Glomerular visceral epithelial cell (primary cell): ENCODE measurements around the gene OPCML.

Source experiments
- DNase-seq: peaks from one replicate; pipeline ENCODE4 v3.0.0-alpha.2; 2016; ENCODE audit errors: extremely low spot score

Gene OPCML

DNA sequence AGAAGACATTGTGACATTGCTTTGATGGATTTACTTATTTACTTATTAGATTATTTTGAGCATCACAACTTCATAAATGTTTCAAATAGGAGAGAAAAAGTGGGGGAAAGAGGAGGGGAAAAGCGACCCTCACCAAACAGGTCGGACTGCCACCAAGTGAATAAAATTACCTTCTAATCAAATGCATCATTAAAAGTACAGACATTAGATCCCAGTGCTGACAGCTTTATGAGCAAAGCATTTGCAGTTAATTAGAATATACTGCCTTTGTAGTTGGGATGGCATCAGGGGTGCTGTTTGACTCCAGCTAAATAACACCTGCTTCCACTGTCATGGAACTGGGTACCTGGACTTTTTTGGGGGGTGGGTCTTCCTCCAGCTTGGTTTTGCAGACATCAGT, 299.6 kb downstream of the OPCML start:
- no peak for DNase-seq

GRCh38 chr11:133230431-133230830, 301.9 kb downstream of the OPCML start:
- DNase-seq, result no peak

DNA sequence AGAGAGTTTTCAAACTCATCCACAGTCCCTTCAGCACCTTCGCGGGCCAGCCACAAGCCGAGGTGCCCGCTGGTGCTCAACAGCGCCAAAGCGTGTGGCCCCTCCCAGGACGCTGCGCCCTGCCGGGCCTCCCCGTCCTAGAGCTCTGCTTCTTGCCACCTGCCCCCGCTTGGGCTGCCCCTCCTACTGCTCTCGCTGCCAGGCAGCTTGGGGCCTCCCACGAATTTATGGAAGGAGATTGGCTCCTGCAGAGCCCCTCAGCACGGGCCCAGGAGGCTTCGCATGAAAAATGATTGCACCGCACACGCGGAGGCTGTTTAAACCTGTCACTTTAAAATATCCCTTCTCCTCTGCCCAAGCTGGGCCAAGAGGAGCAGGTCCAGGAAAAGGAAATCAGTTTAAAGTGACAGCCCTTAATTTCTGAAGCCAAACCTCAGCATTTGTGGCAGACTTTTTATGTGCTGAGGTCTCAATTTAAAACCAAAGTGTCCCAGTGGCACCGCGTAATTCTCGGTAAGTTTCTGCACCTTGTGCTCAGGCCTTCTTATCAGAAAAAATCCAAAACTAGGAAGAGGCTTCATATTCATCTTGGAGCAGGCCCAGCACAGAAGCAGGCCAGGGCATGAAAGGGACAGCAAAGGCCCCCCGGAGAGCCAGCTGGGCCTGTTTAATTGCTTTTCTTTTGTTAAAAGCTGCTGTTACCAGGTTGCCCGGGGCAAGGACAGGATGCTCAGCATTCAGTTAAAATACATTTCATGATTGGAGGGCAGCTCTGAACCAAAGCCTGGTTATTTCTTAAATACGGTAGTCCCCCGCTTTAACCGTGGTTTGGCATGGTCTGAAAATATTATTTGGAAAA, 303.6 kb downstream of the OPCML start:
- no peak for DNase-seq

DNA sequence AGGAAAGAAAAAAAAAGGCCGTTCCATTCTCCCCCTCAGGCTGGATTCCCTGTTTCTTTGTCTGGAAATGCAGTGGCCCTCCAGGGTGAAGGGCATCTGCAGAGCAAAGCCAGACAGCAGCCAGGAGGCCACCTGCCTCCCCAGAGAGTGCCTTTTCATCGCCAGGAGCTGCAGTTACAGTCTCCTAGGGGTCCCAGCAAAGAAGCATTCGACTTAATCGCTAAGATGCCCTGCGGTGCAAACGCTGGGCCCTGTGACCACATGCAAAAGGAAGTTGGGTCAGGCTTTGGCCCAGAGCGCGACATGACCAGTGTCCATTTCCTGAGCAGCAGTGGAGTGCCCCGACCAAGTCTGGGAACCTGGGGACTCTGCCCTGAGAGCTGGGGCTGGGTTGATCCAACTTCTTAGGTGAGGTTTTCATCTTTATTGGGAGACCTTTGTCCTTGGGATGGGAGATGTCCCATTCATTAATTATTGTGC, 304.6 kb downstream of the OPCML start:
- DNase-seq, result no peak

- no peak for DNase-seq
Measured at GRCh38 chr11:133224271-133224670, 308.0 kb downstream of the OPCML start.

GRCh38 chr11:133222425-133223330, 309.6 kb downstream of the OPCML start:
- DNase-seq, result no peak

- DNase-seq, result no peak
Measured at GRCh38 chr11:133219543-133219942, 312.8 kb downstream of the OPCML start.

DNA sequence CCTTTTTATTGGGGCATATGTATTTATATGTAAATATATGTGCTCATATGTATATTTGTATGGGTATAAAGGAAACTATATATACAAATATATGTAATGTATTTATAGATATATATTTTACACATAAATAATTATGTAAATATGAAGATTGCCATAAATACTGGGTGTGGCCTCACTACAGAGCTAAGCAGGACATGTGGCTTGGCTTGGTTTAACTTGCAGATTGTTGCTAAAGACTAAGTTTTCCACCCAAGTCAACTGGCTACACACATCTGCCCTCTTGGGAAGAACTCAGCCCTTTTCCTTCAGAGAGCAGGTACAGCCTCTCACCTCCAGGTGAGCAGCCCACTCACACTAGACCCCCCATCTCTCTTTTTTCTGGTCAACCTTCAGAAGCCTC, 315.5 kb downstream of the OPCML start:
- DNase-seq, result no peak

GRCh38 chr11:133215596-133216230, 316.6 kb downstream of the OPCML start:
- no peak for DNase-seq

DNA sequence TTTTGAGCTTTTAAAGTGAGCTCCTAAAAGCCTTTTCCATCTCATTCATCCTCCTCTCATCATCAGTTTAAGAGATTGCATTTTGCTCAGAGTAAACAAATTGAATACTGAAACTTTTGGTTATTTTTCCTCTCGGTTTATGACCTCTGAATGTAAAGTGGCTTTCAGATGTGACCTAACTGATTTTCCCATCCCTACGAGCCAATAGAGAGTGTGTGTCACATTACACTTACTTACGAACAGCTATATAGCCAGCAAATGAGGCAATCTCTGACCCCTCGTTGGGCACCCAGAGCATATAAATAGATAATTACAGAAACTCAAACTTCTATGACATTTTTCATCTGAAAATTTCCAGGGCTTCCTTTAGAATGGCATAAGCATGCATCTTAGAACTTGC, 317.7 kb downstream of the OPCML start:
- DNase-seq, result no peak

GRCh38 chr11:133212201-133212600, 320.1 kb downstream of the OPCML start:
- DNase-seq, result no peak

DNA sequence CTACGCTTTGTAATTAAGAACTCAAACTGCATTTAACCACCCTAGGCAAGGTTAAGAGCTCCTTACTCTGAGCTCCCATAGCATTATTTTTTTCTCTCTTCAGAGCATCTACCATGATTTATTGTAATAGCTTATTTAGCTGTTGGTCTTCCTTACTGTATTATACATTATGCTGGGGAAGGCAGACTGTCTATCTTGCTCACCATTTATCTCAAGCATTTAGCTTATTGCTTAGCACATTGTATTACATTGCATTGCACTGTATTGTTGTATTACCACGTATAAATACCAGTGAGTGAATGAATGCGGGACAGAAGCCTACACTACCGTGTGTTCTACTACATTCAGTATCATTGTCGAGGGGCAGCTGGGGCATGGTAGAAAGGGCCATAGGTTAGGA, 324.3 kb downstream of the OPCML start:
- no peak for DNase-seq

GRCh38 chr11:133206313-133207005, 325.8 kb downstream of the OPCML start:
- DNase-seq, result no peak

GRCh38 chr11:133204158-133204557, 328.1 kb downstream of the OPCML start:
- no peak for DNase-seq

GRCh38 chr11:133202816-133203215, 329.5 kb downstream of the OPCML start:
- no peak for DNase-seq

DNA sequence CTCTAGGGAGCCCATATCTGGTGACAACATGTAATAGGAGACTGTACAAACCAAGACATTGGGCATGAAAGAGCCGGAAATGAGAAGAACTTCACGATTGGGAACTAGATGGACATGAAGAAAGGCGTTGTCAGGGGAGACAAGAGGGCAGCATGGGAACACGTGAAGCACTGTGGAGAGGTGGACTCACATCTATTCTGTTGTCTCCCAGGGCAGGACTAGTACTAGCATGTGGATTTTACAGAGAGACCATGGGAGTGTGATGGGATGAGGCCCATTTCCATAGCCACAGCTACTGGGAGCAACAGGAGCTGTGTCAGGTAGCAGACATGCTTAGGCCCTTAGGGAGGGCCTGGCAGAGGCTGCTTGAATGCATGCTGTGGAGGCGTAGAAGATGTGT, 333.9 kb downstream of the OPCML start:
- no peak for DNase-seq

GRCh38 chr11:133197425-133197824, 334.9 kb downstream of the OPCML start:
- DNase-seq, result no peak

DNA sequence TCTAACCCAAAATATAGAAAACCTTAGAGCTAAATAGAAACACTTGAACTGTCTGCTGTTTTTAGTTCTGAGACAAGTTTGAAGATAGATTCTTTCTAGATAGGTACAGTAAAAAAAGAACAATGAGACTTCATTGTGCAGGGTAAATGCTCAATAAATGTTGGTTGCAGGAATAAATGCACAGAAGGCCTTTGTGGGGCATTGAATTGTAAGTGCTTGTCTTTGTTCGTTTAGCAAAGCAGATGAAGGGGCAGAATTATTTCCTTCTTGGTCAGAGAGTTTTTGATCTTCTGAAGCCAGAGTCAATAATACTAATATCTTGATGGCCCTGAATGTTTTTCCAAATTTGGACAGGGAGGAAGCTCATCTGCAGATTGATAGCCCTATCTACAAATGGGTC, 340.4 kb downstream of the OPCML start:
- DNase-seq, result no peak

- no peak for DNase-seq
Measured at GRCh38 chr11:133181667-133182066, 350.6 kb downstream of the OPCML start.

DNA sequence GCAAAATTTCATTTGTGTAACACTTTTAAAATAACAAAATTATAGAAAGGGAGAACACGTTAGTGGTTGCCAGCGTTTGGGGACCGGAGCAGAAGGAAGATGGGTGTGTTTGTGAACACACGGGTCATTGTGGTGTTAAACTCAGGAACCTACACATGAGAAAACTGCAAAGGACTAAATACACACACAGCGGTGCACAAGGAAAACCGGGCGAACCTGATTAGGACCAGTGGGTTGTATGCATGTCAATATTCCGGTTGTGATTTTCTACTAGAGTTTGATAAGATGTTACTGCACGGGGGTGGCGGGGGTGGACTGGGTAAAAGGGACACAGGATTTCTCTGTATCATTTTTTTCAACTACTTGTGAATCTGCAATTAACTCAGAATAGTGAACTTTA, 351.2 kb downstream of the OPCML start:
- no peak for DNase-seq

DNA sequence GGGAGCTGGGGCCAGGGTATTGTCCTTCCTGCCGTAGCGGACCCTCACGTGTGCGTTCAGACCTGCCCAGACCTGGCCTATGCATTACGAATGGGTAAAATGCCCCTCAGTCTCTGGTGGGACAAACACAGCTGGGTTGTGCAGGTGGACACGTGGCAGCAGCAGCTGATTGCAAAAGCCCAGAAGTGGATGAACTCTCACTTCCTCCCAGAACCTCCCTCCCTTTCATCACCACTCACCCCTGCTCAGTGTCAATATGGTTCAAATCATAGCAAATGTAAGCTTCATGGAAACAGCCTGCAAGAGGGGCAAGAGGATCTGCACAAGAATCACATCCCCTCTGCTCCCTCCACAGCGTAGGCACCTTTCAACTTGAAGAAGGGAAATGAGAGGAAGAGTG, 352.1 kb downstream of the OPCML start:
- no peak for DNase-seq

GRCh38 chr11:133176748-133177147, 355.6 kb downstream of the OPCML start:
- no peak for DNase-seq
